ENCODE results near the gene IFI6. TPM values are rescaled to one million over a fixed set of nuclear protein-coding genes. Genes with fewer than 3 reads are reported as not detected.

IFI6 gene
- total RNA-seq, 1 experiment from 2014 or later = 426 TPM

DNA sequence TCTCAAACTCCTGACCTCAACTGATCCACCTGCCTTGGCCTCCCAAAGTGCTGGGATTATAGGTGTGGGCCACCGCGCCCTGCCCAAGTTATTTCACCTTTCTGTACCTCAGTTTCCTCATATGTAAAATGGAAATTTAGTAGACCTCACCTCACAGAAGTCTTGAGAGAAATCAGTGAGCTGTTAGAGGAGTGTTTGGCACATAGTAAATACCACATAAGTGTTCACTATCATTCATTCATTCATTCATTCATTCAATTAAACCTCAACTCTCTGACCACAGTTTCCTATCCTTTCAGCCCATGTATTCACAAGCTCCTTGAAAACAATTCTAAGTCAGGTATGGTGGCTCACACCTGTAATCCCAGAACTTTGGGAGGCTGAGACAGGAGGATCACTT, 33.2 kb downstream of the IFI6 start:
- no TSS peak for BruUV-seq (replicated peaks)
- no peak for TF ChIP-seq CTCF (IDR thresholded peaks at IDR 0.05; ENCODE audit: unreplicated experiment)
- Mint-ChIP-seq H3K27me3 (ENCODE audit: unreplicated experiment) (peaks cover 49% of the 10 kb centered on the region), H3K36me3 (ENCODE audit: insufficient read depth, unreplicated experiment) (no peaks in the 10 kb centered on the region), H3K9me3 (ENCODE audit: low read depth, unreplicated experiment) (no peaks in the 10 kb centered on the region), H3K4me1 (ENCODE audit: low read depth, unreplicated experiment) (peaks cover 4% of the 10 kb centered on the region), H3K4me3 (ENCODE audit: low read depth, unreplicated experiment) (no peak overlapping the region), H3K27ac (ENCODE audit: unreplicated experiment) (no peak overlapping the region)
- intact Hi-C loops (cut with micrococcal nuclease; ENCODE audit: unreplicated experiment) = no loop called here
- CTCF ChIA-PET = interaction anchor here (1.1 kb wide), 1 partner anchor 27 kb away, joined by 3 read pairs; no protein-coding TSS in a partner anchor
- no peak for DNase-seq

GRCh38 chr1:27638047-27638734, 33.8 kb downstream of the IFI6 start:
- H3K27me3 Mint-ChIP-seq (ENCODE audit: unreplicated experiment) = peaks cover 49% of the 10 kb centered on the region
- H3K4me3 Mint-ChIP-seq (ENCODE audit: low read depth, unreplicated experiment) = no peak overlapping the region
- intact Hi-C loops (cut with micrococcal nuclease; ENCODE audit: unreplicated experiment) = no loop called here
- no peak overlapping the region for H3K27ac Mint-ChIP-seq (ENCODE audit: unreplicated experiment)
- CTCF ChIA-PET = interaction anchor here (0.5 kb wide), 1 partner anchor 647 kb away, joined by 4 read pairs; no protein-coding TSS in a partner anchor
- no peaks in the 10 kb centered on the region for H3K4me1 Mint-ChIP-seq (ENCODE audit: low read depth, unreplicated experiment)
- no peak for TF ChIP-seq CTCF (IDR thresholded peaks at IDR 0.05; ENCODE audit: unreplicated experiment)
- H3K9me3 Mint-ChIP-seq (ENCODE audit: low read depth, unreplicated experiment) = no peaks in the 10 kb centered on the region
- no TSS peak for BruUV-seq (replicated peaks)
- no peaks in the 10 kb centered on the region for H3K36me3 Mint-ChIP-seq (ENCODE audit: insufficient read depth, unreplicated experiment)
- DNase-seq = no peak

GRCh38 chr1:27635396-27636142, 36.4 kb downstream of the IFI6 start:
- no peak for TF ChIP-seq CTCF (IDR thresholded peaks at IDR 0.05; ENCODE audit: unreplicated experiment)
- CTCF ChIA-PET = interaction anchor here (0.7 kb wide), 1 partner anchor 9 kb away, joined by 3 read pairs; no protein-coding TSS in a partner anchor
- H3K27ac Mint-ChIP-seq (ENCODE audit: unreplicated experiment) = no peak overlapping the region

DNA sequence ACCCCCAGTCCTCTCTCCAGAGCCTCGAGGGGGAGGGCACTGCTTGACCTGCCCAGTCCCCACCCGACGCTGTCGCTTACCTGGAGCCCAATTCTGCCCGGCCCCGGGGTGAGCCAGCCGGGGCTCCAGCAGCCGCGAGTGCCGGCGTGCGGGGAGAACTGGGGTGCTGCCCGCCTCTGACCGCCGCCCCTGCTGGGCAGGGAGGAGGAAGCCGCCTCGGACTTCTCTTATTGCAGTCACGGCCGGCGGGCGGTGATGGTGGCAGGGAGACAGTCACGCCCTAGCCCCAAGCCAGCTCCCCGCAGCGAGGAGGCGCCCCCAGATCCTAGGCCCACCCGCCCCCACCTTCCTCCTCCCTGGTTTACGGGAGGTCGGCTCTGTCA, 37.0 kb downstream of the IFI6 start, which contains the start of gene FGR:
Gene FGR, minus strand, starts transcription at position 201 of the 383 bp plus-strand sequence. CDS start 11,269 bp downstream, outside the sequence.
- Mint-ChIP-seq H3K9me3 (ENCODE audit: low read depth, unreplicated experiment) (no peaks in the 10 kb centered on the region), H3K4me3 (ENCODE audit: low read depth, unreplicated experiment) (peak within 1 kb of the TSS; percentile 33), H3K36me3 (ENCODE audit: insufficient read depth, unreplicated experiment) (no peaks in the 10 kb centered on the region), H3K27me3 (ENCODE audit: unreplicated experiment) (peaks cover 77% of the 10 kb centered on the region), H3K27ac (ENCODE audit: unreplicated experiment) (peak within 1 kb of the TSS; percentile 65), H3K4me1 (ENCODE audit: low read depth, unreplicated experiment) (no peaks in the 10 kb centered on the region)
- no peak for TF ChIP-seq CTCF (IDR thresholded peaks at IDR 0.05; ENCODE audit: unreplicated experiment)
- CTCF ChIA-PET = no interaction called here
- BruUV-seq (replicated peaks) = no TSS peak
- DNase-seq = no peak
- intact Hi-C loops (cut with micrococcal nuclease; ENCODE audit: unreplicated experiment) = no loop called here

More at GRCh38 chr1:27635396-27636142, 36.4 kb downstream of the IFI6 start:
- DNase-seq = no peak
- intact Hi-C loops (cut with micrococcal nuclease; ENCODE audit: unreplicated experiment) = no loop called here
- peaks cover 73% of the 10 kb centered on the region for H3K27me3 Mint-ChIP-seq (ENCODE audit: unreplicated experiment)
- BruUV-seq (replicated peaks) = no TSS peak
- H3K4me1 Mint-ChIP-seq (ENCODE audit: low read depth, unreplicated experiment) = no peaks in the 10 kb centered on the region
- no peaks in the 10 kb centered on the region for H3K36me3 Mint-ChIP-seq (ENCODE audit: insufficient read depth, unreplicated experiment)
- no peaks in the 10 kb centered on the region for H3K9me3 Mint-ChIP-seq (ENCODE audit: low read depth, unreplicated experiment)
- no peak overlapping the region for H3K4me3 Mint-ChIP-seq (ENCODE audit: low read depth, unreplicated experiment)
